Effector memory CD4-positive, alpha-beta T cell (primary cell): ENCODE measurements around the gene DGCR6L.

ENCODE experiments used
- DNase-seq, 3 donors: peaks; one replicate each; pipeline ENCODE4 v3.0.0-alpha.2; 2020
- H3K27ac ChIP-seq: 2 replicates; pipeline ENCODE4 v1.7.0; 2013; ENCODE audit warnings: mild to moderate bottlenecking, low read length, moderate library complexity; ENCODE audit not compliant: insufficient read depth, poor library complexity, severe bottlenecking
- H3K27me3 ChIP-seq: replicated peaks from 2 replicates; pipeline ENCODE4 v1.7.0; 2013; ENCODE audit warnings: mild to moderate bottlenecking, low read length; ENCODE audit not compliant: insufficient read depth, control insufficient read depth, poor library complexity, severe bottlenecking
- H3K36me3 ChIP-seq: 2 replicates; pipeline ENCODE4 v1.7.0; 2013; ENCODE audit warnings: mild to moderate bottlenecking, low read length, moderate library complexity; ENCODE audit not compliant: control insufficient read depth, insufficient read depth
- H3K4me1 ChIP-seq: 2 replicates; pipeline ENCODE4 v1.7.0; 2013; ENCODE audit warnings: low read length, mild to moderate bottlenecking; ENCODE audit not compliant: control insufficient read depth, insufficient read depth, poor library complexity, severe bottlenecking
- H3K4me3 ChIP-seq: 2 replicates; pipeline ENCODE4 v1.7.0; 2013; ENCODE audit warnings: low read length, low read depth, mild to moderate bottlenecking; ENCODE audit not compliant: insufficient read depth, poor library complexity, severe bottlenecking
- H3K9me3 ChIP-seq: 2 replicates; pipeline ENCODE4 v1.7.0; 2013; ENCODE audit warnings: mild to moderate bottlenecking, low read length, moderate library complexity; ENCODE audit not compliant: control insufficient read depth

Gene DGCR6L

DNA sequence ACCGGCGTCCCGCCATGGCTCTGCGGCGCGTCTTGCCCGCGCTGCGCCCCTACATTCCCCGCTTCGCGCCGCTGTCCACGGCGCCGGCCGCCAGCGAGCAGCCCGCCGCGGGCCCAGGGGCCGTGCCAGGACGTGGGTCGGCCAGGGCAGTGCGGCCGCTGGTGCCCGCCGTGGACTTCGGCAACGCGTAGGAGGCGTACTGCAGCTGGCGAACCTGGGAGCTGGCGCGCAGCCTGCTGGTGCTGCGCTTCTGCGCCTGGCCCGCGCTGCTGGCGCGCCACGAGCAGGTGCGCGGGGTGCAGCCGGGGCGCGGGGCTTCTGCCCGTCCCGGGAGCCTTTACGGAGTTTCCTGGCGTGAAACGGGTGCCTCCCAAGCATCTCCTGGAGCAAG, 20.1 kb downstream of the DGCR6L start:
- Histone ChIP-seq H3K4me1 (peaks cover 8% of the 10 kb centered on the region), H3K27ac (no peak overlapping the region), H3K27me3 (peaks cover 3% of the 10 kb centered on the region), H3K4me3 (peak overlapping the region; percentile 52), H3K36me3 (no peaks in the 10 kb centered on the region), H3K9me3 (no peaks in the 10 kb centered on the region)
- no peak for DNase-seq

- Histone ChIP-seq H3K27me3 (peaks cover 3% of the 10 kb centered on the region), H3K9me3 (no peaks in the 10 kb centered on the region), H3K4me1 (peaks cover 8% of the 10 kb centered on the region), H3K36me3 (no peaks in the 10 kb centered on the region), H3K4me3 (peak overlapping the region; percentile 53), H3K27ac (peak overlapping the region; percentile 25)
- peak; percentile 86 to 90 (median 86) for DNase-seq
These were observed 20.8 kb downstream of the DGCR6L start for GRCh38 chr22:20298803-20299745.

DNA sequence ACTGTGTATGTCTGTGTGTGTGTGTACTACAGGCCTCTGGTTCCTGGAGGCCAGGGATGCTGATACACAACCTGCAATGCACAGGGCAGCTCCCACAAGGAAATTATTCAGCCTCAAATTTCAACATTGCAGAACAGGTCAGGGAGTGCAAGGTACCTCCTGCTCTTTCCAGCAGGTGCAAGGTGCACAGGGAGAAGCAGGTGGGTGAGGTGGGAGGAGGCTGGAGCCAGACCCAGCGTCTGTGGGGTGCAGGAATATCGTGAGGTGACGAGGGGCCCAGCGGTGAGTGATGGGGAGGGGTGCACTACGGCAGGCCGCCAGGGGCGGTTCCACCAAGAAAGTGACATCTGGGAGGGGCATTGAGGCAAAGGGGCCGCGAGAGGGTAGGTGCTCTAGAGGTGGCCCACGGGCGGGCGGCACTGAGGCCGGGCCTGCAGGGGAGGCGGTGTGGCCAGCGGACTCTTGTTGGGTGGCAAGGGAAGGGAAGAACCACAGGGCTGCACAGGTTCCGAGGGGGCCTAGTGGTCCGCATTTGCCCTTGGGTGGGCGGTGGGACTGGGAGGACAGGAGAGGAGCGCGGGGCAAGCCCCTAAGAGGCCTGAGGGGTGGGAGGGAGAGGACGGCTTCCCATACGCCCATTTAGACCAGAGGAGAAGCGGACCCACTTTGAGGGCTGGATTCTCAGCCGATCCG, 21.6 kb downstream of the DGCR6L start:
- H3K36me3 ChIP-seq, result no peaks in the 10 kb centered on the region
- no peak overlapping the region for H3K27ac ChIP-seq
- DNase-seq, result no peak
- H3K9me3 ChIP-seq, result no peaks in the 10 kb centered on the region
- peaks cover 3% of the 10 kb centered on the region for H3K27me3 ChIP-seq
- peaks cover 8% of the 10 kb centered on the region for H3K4me1 ChIP-seq
- H3K4me3 ChIP-seq, result peak overlapping the region; percentile 53

DNA sequence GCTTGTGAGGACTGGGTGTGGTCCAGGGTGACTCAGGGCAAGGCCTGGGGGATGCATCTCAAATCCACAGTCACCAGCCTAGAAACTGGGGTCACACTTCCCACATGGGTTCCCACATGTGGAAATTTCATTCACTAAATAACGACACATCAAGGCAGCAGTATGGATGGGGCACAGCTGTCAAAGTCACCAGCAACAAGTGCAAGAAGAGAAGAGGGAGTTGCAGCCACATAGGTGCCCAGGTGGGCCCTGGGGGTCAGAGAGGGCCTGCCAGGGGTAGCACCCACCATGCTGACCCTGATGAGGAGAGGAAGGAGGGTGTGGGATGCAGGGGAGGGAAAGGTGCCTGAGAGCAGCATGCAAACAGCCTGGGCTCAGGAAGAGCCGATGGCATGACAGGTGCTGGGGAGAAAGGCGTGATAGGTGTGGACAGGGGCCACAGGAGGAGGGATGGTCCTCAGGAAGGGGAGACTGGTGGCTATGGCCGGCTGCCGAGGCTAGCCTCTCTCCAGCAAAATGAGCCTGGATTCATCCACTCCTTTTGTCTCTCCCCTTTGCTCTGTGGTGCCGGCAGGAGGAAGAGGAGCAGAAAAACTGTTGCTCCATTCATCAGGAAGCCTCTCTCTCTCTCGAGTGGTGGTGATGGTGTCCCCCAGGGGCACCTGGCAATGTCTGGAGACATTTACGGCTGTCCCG, 22.3 kb downstream of the DGCR6L start:
- Histone ChIP-seq H3K27me3 (peaks cover 3% of the 10 kb centered on the region), H3K36me3 (no peaks in the 10 kb centered on the region), H3K27ac (no peak overlapping the region), H3K4me3 (no peak overlapping the region), H3K4me1 (peaks cover 8% of the 10 kb centered on the region), H3K9me3 (no peaks in the 10 kb centered on the region)
- DNase-seq, result no peak

DNA sequence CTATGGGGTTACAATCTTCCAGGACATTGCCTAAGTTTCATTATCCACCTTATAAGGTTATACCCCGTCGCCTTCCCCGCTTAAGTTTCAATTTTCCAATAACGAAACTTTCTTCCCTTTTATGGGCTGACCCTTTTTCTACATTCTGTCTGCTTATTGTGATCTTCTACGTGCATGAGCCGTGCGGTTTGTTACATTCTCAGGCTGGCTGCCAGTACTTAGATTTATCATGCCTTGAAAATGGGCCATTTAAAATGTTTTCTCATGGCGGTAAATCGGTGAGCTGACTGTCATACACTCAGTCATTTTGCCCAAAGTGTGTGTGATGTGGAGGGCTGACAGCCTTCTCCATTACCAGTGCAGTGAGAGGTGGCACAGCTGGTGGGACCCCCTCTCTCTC, 23.3 kb downstream of the DGCR6L start:
- Histone ChIP-seq H3K4me1 (peaks cover 8% of the 10 kb centered on the region), H3K9me3 (no peaks in the 10 kb centered on the region), H3K27ac (no peak overlapping the region), H3K4me3 (no peak overlapping the region), H3K27me3 (peaks cover under 1% of the 10 kb centered on the region), H3K36me3 (no peaks in the 10 kb centered on the region)
- DNase-seq, result no peak

DNA sequence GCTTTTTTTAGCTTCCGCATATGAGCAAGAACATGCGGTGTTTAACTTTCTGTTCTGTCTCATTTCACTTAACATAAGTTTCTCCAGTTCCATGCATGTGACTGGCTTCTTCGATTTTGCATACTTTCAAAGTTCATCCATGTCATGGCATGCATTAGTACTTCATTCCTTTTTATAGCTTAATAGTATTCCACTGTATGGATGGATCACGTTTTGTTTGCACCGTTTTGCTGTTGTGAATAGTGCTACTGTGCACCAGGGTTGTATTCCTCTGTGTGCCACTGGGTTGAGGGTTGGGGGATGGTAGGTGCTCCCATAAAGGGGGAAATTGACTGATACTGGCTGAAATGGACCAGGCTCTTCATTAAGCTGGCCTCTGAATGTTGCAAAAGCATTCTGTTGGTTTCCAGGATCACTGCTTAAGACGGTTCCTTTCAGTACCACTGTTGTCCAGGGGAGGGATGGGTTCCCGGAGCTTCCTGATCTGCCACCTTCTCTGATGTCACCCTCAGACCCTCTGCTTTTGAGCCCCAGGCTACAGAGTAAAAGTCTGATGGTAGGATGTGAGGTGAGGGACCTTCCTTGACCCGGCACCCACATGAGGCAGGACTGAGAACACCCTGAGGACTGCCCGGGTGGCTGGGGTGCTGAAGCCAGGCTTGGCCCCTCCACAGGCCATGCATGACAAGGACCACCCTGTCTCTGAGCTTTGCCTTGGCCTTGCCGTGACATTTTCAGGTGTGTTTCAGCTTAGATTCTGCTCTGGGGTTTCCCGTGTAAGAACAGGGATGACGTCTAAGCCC, 24.4 kb downstream of the DGCR6L start:
- Histone ChIP-seq H3K4me1 (peaks cover 8% of the 10 kb centered on the region), H3K4me3 (no peak overlapping the region), H3K36me3 (no peaks in the 10 kb centered on the region), H3K27me3 (no peaks in the 10 kb centered on the region), H3K9me3 (no peaks in the 10 kb centered on the region), H3K27ac (no peak overlapping the region)
- DNase-seq, result no peak

DNA sequence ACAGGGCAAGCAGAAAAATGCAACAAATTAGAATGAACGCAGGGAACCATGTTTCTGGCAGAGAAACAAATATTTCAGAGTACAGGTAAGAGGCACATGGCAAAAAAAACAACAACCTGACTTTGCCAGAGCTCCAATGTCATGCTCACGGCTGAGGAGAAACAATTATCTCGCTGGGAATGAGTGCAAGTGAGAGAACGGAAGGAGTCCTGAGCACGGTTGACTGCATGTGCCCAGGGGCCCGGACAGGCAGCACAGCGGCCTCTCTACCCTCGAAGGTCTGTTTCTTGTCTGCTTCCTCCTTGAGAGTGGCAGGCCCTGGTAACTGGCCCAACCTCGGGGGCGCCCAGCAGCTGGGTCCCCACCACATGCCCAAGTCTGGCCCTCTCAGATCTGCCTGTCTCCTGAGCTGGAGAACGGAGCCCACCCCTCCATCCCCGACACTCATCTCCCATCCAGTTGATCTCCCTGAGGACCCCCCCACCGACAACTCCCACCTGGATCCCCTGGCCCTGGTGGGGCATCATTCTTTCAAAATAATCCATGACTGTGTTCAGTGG, 27.1 kb downstream of the DGCR6L start:
- Histone ChIP-seq H3K36me3 (no peaks in the 10 kb centered on the region), H3K9me3 (no peaks in the 10 kb centered on the region), H3K4me3 (no peak overlapping the region), H3K27me3 (no peaks in the 10 kb centered on the region), H3K27ac (no peak overlapping the region), H3K4me1 (no peaks in the 10 kb centered on the region)
- no peak for DNase-seq

DNA sequence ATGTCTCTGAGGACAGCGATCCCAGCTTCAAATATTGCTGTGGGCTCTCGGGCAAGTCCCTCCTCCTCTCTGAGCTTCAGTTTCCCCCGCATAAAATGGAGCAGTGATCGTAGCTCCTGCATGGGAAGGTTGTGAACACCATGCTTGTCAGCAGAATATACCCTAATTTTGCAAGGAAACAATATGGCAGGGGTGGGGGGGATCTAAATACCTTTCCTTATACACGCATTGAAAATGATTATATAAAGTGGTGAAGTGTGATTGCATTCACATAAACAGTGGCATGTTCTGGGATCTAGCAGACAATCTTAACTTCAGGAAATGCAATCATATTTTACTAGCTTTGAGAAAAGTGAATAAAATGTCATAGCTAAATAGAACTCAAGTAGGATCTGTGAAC, 27.8 kb downstream of the DGCR6L start:
- no peak overlapping the region for H3K4me3 ChIP-seq

DNA sequence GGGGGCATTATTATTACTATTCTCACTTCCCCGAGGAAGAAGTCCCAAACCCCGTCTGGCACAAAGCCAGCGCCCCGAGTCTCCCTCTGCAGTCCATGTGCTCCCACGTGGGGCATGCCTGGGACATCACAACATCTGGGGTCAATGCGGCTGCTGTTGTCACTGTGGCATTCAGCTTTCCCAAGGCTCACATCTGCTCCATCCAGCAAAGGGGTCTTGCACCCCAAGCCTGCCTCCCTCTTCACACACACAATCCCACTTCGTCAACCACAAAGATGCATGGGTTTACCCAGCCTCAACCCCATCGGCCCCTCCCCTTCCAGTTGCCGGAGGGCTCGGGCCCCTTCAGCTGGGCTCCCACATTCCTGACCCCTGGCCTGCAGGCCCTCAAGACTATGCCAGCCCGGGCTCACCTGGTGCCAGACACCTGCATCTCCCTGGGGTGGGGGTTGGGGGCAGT, 28.2 kb downstream of the DGCR6L start:
- no peaks in the 10 kb centered on the region for H3K9me3 ChIP-seq
- H3K4me3 ChIP-seq, result no peak overlapping the region
- no peak for DNase-seq
- H3K27me3 ChIP-seq, result no peaks in the 10 kb centered on the region
- no peaks in the 10 kb centered on the region for H3K4me1 ChIP-seq
- no peaks in the 10 kb centered on the region for H3K36me3 ChIP-seq
- H3K27ac ChIP-seq, result no peak overlapping the region

More for the DNA sequence above, 27.8 kb downstream of the DGCR6L start:
- no peaks in the 10 kb centered on the region for H3K36me3 ChIP-seq
- H3K27me3 ChIP-seq, result no peaks in the 10 kb centered on the region
- no peak for DNase-seq
- no peak overlapping the region for H3K27ac ChIP-seq
- no peaks in the 10 kb centered on the region for H3K9me3 ChIP-seq
- H3K4me1 ChIP-seq, result no peaks in the 10 kb centered on the region
